GM18909 (cell line): ENCODE data around the gene CEACAM20.
"Not testable (repeated sequence)": the region's sequence is repeated elsewhere in the genome, so short reads cannot be mapped to it uniquely, and the experiment has no call there.

Experiments used
- ATAC-seq: cut with Tn5 transposase; IDR thresholded peaks from one replicate; pipeline ENCODE4 v1.9.1; 2021; ENCODE audit warnings: mild to moderate bottlenecking; ENCODE audit not compliant: unreplicated experiment, poor library complexity

The CEACAM20 gene

GRCh38 chr19:44529536-44529935 is at the start of gene CEACAM20:
Gene CEACAM20 (minus strand): TSS chr19:44529675. CDS start chr19:44529509, 166 bp downstream.
- no peak for ATAC-seq

- ATAC-seq: no peak
Observed at GRCh38 chr19:44577566-44577874, 48.0 kb upstream of the CEACAM20 start.

GRCh38 chr19:44576843-44577565 is 47.5 kb upstream of the CEACAM20 start:
- no peak for ATAC-seq

GRCh38 chr19:44575116-44575700 is 45.7 kb upstream of the CEACAM20 start:
- no peak for ATAC-seq

GRCh38 chr19:44574186-44574950 is 44.9 kb upstream of the CEACAM20 start:
- ATAC-seq: no peak

- no peak for ATAC-seq
Observed at GRCh38 chr19:44573627-44574026, 44.2 kb upstream of the CEACAM20 start.

- no peak for ATAC-seq
Observed at GRCh38 chr19:44573183-44573582, 43.7 kb upstream of the CEACAM20 start.

GRCh38 chr19:44572581-44572900 is 43.1 kb upstream of the CEACAM20 start:
- ATAC-seq: no peak

- ATAC-seq: no peak
Observed at GRCh38 chr19:44571830-44572580, 42.5 kb upstream of the CEACAM20 start.

- no peak for ATAC-seq
Observed at GRCh38 chr19:44570984-44571684, 41.7 kb upstream of the CEACAM20 start.

- ATAC-seq: no peak
Observed at GRCh38 chr19:44570603-44570983, 41.1 kb upstream of the CEACAM20 start.

- ATAC-seq: no peak
Observed at GRCh38 chr19:44567745-44568144, 38.3 kb upstream of the CEACAM20 start.

- ATAC-seq: no peak
Observed at GRCh38 chr19:44566984-44567383, 37.5 kb upstream of the CEACAM20 start.

- not testable (repeated sequence) for ATAC-seq
Observed at GRCh38 chr19:44563086-44563655, 33.7 kb upstream of the CEACAM20 start.

- no peak for ATAC-seq
Observed at GRCh38 chr19:44557933-44558332, 28.5 kb upstream of the CEACAM20 start.

GRCh38 chr19:44554641-44555246 is 25.3 kb upstream of the CEACAM20 start:
- ATAC-seq: no peak

- ATAC-seq: no peak
Observed at GRCh38 chr19:44553478-44554171, 24.1 kb upstream of the CEACAM20 start.

- no peak for ATAC-seq
Observed at GRCh38 chr19:44552324-44552723, 22.8 kb upstream of the CEACAM20 start.

GRCh38 chr19:44551850-44552249 is 22.4 kb upstream of the CEACAM20 start:
- ATAC-seq: no peak
